Stimulated activated CD8-positive, alpha-beta memory T cell treated with anti-CD3 and anti-CD28 coated beads, Interleukin-15, amount 100 ng/mL, for 24 hours (primary cell): Measurements from ENCODE around the gene RSAD1.

Experiments
- DNase-seq: peaks from one replicate; pipeline ENCODE4 v3.0.0-alpha.2; 2020; ENCODE audit warnings: low read depth

Gene RSAD1

DNA sequence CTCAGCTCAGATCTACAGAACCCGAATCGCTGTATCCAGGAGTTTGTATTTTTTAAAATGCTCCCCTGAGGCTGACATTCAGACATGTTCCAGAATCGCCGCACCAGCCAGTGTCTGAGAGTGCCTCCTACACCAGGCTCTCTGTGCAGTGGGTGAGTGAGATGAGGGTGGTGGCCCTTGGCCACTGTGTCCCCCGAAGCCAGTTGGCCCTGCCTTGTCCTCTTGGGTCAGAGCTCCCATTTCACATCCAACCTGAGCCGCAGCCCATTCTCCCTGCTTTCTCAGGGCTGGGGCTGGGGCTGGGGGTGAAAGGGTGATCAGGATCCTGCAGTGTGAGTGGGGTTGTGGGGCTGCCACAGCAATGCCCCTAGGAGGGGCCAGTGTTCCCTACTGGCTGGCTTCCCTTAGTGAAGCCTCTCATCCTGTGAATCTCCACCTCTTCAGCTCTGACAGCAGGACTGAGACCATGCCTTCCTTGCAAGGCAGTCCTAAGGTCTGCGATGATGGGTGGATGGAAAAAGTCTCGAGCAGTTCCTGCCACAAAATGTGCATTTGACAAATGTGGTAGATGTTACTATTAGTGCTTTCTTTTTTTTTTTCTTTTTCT, 16.7 kb downstream of the RSAD1 start:
- DNase-seq: no peak

DNA sequence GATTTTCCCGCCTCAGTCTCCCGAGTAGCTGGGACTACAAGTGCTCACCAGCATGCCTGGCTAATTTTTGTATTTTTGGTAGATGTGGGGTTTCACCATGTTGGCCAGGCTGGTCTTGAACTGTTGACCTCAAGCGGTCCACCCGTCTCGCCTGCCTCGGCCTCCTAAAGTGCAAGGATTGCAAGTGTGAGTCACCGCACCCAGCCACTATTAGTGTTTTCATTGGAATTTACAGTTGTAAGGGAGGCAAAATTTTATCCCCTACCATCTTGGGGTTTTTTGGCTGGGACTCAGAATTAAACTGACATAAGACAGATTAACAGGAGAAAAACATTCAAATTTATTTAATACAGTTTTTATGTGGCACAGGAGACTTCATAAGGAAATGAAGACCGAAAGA, 17.3 kb downstream of the RSAD1 start:
- DNase-seq: no peak

DNA sequence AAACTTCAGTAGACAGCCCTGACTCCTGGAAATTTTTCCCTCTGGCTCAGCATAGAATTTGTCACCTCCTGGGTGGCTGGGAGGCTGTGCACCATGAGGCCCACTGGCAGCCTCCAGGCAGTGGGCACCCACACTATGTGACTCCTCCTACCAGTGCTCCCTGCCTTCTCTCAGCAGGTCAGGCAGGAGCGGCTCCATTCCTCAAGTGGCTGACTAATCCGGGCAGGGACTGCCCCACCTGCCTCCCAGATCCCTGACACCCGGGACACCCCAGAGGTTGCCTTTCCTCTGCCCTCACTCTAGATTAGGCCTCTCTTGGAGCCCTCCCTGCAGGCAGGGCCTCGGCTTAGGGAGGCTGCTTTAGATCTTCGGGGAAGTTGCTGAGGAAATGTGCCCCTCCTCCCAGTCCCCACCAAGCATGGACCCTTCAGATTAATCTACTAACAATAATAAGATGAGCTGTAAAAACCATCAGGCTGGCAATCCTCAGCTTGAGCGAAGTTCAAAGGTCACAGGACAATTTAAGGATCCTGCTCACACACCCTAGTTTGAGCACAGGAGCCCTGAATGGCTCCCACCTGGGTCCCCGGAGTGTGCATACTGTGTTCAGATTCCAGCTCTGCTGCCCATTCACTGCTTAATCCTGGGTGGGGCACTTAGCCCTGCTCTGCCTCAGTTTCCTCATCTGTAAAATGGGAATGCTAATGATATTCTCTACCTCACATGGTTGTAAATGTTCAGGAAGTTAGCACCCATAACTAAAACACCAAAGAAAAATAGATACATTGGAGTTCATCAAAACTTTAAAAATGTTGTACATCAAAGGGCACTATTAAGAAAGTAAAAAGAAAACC, 19.6 kb downstream of the RSAD1 start:
- DNase-seq: no peak

DNA sequence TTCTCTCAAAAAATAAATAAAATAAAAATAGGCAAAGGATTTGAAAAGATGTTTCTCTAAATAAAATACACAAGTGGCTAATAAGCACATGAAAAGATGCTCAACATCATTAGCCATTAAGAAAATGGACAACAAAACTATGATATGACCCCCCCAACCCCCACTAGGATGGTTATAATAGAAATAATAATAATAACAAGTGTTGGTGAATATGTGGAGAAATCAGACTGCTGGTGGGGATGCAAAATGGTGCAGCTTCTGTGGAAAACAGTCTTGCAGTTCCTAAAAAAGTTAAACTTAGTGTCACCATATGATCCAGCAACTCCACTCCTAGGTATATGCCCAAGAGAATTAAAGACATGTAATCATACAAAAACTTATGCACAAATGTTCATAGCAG, 20.6 kb downstream of the RSAD1 start:
- no peak for DNase-seq

DNA sequence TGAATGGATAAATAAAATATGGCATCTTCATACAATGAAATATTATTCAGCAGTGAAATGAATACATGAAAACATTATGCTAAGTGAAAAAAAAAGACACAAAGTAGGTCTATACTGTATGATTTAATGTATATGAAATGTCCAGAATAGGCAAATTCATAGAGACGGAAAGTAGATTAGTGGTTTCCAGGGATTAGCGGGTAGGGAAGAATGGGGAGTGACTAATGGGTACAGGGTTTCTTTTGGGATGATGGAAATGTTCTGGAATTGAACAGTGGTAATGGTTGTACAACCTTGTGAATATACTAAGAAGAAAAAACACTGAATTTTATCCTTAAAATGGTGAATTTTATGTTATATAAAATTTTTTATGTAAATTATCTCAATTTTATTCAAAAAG, 21.1 kb downstream of the RSAD1 start:
- no peak for DNase-seq

DNA sequence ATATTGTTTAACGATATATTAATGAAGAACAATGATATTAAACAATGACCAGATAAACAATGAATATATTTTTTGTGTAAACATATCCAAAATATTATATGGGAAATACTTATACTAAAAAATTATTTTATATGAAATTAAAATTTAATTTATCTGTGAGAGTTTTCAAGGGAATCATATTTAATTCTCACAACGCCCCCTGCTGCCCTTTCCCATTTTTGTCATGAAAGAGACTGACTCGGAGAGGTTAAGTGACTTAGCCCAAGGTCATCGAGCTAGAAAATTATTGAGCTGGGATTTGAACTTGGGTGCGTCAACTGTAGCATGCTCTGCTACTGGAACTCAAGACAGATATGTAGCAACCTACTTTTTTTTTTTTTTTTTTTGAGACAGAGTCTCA, 22.4 kb downstream of the RSAD1 start:
- DNase-seq: no peak

DNA sequence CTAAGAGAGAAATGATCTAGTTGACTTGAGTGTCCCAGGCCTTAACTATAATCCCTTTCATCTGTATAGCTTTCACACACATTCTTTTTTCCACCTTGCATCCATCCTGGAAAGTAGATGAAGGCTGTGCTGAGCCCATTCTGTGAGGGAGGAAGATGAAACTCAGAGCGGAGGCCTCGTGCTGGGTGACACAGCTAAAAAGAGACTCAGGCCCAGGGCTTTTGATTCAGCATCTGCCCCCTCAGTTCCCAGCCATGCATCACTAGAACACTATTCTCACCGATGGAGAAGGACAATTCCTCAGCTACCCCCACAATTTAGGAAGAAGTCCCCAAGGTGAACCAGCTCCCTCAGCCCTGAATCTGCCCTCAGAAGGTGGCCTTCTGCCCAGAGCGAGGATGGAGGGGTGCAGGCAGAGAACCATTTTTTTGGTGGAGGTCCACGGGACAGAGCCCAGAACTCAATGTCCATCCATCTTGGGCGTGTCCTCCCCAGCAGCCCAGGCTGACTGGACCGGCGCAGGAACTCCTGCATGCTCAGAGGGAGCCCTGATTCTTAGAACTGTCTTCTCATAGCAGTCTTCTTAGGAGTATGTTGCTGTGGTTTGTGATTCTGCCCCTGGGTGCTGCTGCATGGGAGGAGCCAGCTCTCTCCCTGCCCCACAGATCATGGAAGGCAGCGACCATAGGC, 23.8 kb downstream of the RSAD1 start:
- no peak for DNase-seq

DNA sequence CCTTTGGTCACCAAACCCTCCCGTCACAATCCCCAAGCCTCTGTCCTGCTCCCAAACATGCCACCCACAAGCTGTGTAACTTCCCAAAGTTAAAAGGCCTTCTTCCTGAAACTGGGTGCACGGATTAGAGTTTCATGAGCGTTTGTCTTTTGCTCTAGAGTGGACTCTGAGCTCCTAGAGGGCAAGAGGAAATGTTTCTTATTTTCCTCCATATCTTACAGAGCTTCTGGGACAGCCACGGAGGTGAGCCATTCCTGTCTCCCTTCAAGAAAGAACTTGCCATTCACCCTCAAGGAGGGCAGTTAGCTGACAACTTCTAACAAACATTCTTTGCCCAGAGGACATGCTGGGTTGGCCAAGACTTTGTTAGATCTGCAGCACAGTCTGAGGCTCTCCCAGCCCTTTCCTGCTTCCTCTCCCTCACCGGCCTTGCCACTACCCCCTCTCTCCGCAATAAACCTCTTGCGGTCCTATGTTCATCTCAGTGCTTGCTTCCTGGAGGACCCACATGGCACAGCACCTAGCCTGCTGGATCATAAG, 27.0 kb downstream of the RSAD1 start:
- no peak for DNase-seq

DNA sequence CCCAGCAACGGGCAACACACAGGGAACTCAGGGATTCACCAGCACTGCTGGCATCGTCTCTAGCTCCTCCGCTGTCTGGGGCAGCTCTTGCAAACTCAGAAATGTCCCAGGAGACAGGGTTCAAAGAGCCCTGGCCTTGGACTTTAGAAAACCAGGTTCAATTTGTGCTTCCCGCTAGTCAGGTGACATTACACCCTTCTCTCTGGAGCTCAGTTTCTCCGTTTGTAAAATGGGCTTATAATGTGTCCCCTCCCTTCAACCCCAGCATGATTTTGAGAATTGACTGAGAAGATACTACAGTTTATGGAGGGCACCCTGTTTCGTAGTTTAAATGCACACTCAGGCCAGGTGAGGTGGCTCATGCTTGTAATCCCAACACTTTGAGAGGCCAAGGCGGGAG, 27.6 kb downstream of the RSAD1 start:
- DNase-seq: no peak

DNA sequence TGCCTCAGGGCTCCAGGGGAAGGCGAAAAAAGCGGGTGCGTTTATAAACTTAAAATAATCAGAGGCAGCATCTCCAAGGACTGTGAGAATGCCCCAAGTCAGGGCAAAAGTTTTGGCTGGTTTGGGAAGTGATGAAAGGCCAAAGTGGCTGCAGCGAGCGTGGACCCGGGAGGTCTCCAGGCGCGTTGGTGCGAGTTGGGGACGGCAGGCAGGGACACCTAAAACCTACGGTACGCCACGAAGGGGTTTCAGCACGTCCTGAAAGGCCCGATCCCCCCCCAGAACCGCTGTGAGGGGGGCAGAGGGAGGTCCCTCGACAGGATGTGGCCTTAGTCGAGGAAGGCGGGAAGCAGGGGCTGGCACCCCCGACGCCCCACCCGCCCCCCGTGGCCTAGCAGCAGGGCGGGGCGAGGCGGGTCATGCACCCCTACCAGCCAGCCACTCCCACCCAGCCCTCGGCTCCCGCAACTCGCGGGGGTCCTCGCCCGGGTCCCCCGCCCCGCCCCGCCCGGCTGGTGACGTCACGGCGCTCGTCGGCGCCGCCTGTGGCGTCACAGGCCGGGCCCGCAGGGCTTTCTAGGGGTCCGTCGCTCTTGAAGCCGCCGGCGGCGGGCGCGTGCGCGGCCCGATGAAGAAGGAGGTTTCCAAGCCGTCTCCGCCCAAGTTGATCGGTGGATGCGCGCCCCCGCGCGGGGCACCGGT, 29.4 kb downstream of the RSAD1 start, which contains the start of gene MYCBPAP:
MYCBPAP (plus strand) TSS at position 569 of the 702 bp plus-strand sequence. CDS start 236 bp downstream, outside the sequence.
- DNase-seq: peak; percentile 60

DNA sequence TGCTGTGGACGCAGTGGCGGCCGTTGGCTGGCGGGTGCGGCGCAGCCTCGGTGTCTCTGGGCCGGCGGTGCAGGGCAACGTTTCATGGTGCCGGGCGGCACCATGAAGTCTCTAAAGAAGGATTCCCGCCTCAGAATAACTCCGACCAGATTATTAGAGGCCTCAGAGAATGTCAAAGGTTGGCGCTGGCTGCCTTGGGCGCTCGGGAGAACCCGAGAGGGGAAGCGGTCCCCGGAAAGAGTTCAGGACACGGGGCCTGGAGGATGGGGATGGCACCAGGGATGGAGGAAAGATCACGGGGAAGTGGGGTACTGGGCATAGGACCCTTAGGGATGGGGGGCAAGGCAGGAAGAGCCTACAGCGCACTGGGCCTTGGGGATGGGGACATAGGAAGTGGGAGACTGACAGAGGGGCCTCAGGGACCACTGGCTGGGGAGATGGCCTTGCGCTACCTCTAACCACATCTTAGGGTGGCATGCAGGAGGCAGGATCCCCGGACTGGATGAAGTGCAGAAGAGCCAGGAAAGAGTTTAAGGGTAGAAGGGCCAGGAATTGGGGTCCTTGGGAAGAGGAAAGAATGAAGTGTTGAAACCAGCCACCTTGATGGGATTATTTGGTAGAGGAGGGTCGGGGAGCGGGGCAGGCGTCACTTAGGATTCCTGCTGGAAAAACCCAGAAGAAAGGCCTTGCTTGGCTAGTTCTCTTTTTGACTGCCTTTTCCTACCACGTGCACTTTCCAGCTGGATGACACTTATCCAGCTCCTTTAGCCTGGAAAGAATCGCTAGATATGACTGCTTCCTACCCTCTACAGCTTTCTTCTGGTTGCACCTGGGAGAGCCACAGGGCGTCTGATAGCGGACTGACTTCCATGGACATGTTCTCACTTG, 30.2 kb downstream of the RSAD1 start:
- no peak for DNase-seq

DNA sequence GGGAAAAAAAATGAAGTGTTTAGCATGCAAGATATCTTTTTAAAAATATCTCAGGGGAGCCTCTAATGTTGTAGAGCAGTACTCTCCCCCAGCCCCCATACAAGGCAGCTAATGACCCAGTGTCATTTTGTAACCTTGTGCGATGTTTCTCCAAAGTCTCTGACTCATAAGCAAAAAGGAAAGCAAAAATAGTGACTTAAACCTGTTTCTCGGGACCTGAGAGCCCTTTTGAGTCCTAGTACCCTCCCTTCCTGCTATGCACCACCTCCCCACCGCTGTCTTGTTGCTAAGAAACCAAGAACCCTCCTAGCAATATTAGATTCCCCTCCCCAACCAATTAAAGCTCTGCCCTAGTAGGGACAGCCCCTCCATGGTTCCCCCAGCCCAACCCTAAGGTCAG, 32.4 kb downstream of the RSAD1 start:
- DNase-seq: no peak

DNA sequence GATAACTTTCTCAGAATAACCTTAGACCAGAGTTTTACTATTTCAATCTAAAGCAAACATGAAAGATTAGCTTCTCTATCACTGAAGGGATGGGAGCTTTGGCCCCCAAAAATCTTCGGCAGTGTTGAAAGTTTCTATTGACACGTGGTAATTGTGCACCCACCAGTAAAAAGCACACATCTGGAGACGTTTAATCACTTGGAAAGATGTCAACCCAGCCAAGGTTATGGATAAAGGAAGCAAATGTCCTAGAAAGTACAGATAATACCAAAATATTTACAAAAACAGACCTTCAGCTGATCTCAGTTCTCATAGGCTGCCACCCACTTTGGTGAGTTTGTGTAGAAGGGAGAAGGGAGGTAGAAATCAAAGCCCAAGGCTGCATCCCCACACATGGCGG, 34.8 kb downstream of the RSAD1 start:
- DNase-seq: no peak

DNA sequence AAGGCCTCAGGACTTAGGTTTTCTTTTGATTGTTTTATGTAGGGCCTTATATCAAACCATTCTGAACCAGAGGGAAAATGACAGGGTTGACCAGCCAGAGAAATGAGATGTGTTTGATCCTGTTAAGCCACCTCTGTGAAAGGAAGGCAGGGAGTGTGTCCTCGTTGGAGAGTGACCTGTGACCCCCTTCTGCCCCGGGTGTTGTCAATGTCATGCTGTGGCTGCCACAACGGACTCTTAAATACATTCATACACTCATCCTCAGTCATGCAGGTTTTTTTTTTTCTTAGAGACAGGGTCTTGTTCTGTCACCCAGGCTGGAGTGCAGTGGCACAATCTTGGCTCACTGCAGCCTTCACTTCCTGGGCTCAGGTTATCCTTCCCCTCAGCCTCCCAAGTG, 35.7 kb downstream of the RSAD1 start:
- DNase-seq: no peak

DNA sequence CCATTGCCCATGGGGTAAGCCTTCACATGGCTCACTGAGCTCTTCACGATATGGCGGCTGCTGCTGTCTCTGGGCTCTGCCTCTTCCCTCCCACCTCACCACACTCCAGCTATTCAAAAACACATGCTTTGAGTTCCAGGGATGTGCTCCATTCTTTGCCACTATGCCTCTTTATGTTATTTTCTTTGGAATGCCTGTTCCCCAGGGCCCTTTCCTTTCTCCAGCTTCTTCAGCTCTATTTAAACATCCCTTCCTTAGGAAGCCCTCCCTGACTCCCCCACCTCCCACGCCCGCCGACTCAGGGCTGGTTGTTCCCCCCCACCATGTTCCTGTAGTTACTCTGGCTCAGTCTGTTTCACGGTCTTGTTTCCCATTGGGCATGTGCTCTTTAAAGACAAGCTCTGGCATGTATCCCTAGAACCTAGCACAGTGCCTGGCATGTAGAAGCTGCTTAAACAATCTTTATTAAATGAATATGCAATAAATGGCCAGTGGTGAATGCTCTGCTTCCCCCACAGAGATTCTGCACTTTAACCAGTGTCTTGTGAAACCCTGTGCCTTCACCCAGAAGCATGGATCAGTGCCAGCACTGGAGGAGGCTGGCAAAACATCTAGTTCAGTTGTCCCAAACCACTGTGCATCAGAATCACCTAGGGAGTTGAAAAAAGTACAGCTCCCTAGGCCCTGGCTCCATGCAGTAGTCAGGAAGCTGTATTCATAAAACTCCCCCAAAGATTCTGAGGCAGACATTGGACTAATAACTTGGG, 36.5 kb downstream of the RSAD1 start:
- DNase-seq: no peak

DNA sequence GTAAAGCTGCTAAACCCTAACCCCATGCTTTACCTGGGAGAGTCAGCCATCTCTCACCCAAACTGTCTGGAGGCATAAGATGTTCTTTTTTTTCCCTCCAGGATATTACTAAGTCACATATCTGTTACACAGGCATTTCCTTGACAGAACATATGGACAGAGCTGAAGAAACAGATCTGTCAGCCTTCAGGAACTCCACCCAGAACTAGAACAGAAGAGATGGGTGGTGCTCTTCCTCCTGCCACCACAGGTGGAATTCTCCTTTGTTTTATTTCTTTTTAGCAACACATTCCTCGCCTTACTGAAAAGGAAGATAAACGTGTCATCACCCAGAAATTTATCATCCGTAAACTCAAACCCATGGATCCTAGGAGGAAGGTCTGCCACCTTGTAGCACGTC, 38.4 kb downstream of the RSAD1 start:
- no peak for DNase-seq

DNA sequence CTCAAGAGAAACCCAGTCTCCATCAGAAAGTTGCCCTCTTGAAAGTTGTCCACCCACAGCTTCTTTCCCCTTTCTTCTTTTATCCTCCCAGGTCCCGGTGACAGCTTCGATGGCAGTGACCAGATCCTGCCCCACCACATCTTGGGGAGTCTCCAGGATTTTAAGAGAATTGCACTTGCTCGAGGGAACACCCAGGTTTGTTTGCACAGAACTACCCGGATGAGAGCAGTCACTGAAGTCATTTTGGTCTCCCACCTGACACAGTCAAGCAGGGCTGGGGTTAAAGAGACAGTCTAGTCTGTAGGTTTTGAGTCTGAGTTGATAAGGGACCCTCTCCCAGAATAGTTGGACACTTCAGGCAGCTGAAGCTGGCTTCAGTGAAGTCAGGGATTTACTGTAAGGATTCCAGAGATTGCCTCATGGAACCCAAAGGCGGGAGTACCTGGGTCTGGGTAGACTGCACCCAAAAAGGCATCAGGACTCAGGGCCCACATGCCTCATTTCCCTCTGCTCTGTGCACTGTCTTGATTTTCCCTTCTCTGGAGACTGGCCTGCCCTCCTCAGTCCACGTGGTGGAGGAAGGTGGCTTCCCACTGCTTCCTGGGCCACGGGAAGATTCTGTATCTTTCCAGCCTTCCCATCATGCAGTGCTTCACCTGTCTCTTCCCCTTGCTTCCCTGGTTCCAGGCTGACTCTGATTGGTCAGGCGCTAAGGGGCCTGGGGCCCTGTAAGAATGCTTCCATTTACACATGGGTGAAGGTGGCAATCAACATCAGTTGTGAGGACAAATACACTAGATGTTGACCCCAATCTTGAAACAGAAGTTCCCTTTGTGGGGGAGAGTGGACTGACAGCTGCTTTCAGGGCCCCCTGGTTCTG, 39.1 kb downstream of the RSAD1 start:
- no peak for DNase-seq

DNA sequence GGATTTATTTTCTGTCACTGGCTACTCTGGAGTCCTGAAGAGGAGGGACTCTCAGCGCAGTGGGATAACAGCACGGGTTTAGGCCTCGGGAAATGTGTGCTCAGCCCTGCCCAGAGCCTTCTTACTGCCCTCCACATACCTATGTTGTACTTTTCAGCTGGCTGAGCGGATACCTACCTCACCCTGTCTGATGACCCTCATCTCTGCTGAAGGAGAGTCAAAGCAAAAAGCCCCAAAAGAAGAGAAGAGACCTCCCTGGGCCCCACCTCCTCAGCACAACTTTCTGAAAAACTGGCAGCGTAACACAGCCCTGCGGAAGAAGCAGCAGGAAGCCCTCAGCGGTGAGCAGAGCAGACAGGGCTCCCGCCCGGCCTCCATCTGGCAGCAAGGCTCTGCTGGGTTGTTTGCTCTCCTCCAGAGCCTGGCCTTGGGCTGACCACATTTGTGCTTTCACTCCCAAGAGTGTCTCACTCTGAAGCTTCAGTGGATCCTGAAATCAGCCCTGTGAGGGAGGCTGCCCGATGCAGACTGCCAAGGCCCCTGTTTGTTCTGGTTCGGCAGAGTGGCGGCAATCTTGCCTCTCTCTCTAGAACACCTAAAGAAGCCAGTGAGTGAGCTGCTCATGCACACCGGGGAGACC, 39.8 kb downstream of the RSAD1 start:
- DNase-seq: no peak
